T follicular helper cell (primary cell): ENCODE measurements around the gene MEAF6.

Experiments
- DNase-seq: peaks from one replicate; pipeline ENCODE4 v3.0.0-alpha.2; 2020; ENCODE audit warnings: low read depth

Gene MEAF6

DNA sequence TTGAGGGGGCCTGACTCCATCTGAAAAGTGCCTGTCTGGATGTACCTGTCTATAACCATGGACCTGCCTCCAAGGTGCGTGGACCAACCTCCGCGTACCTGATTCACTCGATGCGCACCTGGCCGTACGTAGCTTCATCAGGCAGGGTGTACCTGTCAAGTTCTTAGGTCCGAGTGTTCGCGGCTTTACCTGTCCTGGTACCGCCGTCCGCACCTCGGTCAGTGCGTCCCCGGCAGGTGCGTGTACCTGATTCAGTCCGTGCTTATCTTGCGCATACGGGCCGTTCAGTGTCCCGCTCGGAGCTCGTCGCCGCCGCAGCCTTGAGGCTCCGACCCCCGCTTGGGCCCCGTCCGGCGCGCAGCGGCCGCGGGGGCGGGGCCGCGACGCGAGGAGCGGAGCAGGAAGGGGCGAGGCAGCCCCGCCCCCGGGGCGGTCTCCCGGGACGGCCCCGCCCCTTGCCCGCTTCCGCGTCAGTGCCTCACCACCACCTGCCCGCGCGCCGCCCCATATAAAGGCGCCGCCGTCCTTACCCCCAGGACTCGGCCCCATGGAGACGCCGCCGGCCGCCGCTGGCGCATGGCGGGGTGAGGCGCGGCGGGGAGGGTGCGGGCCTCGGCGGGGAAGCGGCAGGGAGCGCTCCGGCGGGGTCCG is 40.4 kb downstream of the MEAF6 start, which contains the start of gene ZC3H12A:
ZC3H12A (plus strand) TSS at position 535 of the 651 bp plus-strand sequence. CDS start 917 bp downstream, outside the sequence.
- peak; percentile 89 for DNase-seq

DNA sequence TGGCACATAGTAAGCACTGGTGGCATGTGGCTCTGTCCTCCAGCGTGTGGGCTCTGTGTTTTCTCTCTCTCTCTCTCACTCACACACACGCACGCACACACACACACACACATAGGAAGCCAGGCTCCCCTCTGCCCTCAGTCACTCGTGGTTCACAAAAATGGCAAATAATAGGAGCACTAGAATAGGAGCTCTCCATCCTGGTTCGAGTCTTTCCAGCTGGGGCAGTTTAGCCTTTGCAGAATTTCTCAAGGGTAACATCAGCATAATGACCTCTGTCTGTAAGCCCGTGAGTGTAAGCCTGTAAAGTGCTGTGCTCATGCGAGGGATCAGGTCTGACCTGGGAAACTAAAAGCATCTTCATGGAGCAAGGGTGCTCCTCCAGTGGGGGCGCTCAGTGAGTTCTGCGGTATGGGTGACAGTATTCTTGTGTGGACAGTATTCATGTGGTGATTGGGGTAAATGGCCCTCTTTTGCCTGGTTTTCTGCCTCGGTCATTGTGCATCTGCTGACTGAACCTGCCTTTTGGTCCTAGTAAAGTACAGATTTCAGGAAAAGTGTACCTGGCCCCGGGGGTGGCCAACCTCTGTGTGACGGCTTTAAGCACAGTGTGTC is 41.0 kb downstream of the MEAF6 start:
- no peak for DNase-seq

DNA sequence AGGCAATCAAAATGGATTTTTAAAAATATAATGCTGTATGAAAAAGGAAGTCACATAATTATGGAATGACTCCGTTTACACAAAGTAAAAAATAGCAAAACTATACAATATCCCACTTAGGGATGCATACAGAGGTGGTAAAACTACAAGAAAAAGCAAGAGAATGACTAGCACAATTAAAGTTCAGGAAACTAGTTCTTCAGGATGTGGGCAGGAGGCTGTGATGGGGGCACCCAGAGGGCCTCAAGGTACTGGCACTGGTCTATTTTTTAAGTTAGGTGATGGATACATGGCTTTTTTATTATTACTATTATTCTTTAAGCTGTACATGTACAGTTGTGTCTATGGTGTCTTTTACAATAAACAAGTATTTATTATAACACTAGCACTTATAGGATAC is 41.6 kb downstream of the MEAF6 start:
- no peak for DNase-seq

DNA sequence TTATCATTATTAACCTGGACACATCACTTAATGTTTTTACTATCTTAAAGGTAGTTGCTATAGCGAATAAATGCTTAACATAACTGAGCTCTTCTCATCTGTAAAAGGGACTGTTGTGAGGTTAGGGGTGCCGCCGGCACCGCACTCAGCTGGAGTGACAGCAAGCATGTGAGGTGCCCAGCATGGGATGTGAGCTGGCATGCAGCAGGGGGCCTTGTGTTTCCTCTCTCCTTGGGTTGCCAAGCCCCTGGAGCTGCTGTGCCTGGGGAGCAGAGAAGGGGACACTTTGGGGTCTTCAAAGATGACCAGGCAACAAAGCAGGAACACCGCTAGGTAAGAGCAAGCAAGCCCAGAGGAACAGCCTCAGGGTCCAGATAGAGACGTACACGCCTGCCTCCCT is 42.3 kb downstream of the MEAF6 start:
- DNase-seq, result no peak

DNA sequence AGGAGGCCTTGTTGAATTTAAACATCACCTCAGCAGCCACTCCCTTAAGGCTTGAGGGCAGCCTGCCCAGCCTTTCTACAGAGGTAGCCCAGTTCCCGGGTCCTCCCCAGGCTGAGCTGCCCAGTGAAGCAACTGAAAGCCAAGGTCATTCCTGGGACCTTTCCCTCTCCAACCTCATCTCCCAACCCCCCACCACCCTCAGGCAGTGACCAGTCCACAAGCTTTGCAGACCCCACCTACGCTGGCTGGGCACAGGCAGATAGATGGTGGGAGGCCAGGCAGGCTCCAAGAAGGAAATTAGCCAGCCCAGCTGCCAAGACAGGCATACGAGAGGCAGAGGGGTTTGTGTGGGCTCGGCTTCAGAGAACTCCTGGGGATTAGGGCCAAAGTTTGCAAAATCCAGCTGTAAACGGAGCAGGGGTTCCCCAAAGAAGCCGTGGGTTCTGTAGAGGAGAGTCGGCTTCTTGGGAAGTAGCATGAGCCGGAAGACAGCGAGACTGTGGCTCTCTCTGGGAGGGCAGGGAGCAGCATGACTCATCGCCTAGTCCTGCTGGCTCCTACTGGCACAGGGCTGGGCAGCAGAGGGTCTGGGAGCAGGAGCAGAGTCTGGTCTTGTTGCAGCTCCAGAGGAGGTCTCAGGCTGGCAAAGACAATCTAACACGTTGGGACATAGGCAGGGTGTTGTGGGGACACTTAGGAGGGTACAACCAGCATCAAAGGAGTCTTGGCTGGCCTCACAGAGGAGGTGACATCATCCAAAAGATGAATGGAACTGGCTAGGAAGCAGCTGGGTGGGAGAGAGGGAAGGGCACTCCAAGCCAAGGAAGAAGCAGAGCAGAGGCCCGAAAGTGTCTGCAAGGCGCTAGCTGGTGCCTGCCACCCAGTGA is 43.0 kb downstream of the MEAF6 start:
- DNase-seq, result no peak

DNA sequence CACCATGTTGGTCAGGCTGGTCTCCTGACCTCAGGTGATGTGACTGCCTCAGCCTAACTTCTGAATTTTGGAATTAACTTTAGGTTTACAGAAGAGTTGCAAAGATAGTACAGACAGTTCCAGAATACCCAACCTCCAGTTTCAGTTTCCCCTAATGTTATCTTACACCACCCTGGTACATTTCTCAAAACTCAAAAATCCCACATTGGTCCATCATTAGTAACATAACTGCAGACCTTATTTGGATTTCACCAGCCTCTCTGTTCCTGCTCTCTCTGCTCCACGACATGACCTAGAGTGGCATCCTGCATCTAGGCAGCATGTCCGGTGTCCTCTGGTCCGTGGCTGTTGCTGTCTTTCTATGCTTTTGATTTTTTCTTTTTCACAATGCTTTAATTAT is 45.2 kb downstream of the MEAF6 start:
- no peak for DNase-seq

DNA sequence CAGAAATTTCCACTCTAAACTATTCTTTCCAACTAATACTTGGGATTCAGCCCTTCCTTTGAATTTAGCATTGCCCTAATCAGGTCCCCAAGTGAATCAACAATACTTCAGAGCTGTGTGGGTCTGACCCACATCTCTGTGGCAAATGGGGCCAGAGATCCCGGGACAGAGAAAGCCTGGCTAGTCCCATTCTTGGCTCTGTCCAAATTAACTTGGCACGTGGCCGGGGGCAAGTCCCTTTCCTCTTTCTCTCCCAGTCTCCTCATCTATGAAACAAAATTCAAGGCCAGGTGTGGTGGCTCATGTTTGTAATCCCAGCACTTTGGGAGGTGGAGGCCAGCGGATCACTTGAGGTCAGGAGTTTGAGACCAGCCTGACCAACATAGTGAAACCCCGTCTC is 46.5 kb downstream of the MEAF6 start:
- no peak for DNase-seq

DNA sequence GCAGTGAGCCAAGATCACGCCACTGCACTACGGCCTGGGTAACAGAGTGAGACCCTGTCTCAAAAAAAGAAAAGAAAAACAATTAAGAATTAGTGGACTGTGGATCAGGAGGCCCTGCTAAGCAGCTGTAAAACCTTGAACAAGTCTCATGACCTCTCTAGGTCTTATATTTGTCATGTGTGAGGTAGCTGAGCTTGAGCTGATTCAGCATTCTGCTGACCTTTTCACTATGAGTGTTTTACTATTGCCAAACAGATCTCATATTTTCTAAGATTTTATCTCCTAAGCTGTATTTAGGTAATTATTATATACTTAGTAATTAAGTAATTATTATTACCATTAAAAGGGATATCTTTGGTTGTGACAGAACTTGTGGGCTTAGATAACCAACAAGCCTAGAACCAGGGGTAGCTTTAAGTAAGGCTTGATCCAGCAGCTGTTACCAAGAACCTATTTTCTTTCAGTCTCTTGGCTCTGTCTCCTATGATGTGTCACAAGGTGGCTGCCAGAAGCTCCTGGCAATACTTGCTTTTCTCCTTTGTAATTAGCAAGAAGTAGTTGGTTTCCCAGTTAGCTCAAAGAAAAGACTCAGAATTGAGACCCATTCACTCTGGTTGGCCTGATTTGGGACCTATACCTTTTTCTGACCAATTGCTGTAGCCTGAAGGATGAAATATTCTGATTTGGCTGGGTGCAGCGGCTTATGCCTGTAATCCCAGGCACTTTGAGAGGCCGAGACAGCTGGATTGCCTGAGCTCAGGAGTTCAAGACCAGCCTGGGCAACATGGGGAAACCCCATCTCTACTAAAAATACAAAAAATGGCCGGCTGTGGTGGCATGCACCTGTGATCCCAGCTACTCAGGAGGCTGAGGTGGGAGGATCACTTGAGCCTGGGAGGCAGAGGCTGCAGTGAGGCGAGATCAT is 48.7 kb downstream of the MEAF6 start:
- DNase-seq, result no peak

DNA sequence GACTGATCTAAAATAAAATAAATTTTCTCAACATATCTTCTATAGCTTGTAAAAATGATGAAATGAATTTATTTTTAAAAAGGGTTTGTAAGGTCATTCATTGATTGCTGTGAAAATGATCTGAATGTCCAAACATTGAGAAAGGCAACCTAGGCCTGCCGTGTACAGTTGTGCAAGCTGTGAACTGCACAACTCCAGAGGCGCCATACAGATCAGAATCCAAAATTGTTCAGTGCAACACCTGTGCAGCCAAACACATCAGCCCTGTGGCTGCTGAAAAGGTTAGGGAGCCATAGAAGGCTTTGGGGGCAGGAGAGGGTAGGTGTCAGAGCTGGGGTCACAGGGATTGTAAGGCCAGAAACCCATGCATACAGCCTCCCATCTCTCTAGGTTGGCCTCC is 50.1 kb downstream of the MEAF6 start:
- DNase-seq, result no peak

DNA sequence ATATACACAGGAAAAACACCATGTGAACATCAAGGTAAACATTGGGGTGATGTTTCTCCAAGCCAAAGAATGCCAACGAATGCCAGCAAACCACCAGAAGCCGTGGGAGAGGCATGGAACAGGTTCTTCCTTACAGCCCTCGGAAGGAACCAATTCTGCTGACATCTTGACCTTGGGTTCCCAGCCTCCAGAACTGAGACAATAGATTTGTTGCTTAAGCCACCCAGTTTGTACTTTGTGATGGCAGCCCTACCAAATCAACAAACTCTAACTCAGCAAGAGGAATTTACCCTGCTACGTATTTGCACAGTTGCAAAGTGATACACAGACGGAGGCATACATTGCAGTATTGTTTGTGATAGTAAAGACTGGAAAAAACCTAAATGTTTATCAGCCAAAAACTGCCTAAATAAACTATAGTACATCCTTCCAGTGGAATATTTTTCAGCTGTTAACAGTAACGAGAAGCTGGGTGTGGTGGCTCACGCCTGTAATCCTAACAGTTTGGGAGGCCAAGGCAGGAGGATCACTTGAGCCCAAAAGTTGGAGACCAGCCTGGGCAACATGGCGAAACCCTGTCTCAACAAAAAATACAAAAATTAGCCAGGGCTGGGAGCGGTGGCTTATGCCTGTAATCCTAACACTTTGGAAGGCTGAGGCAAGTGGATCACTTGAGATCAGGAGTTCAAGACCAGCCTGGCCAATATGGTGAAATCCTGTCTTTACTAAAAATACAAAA is 52.7 kb downstream of the MEAF6 start:
- DNase-seq, result no peak

DNA sequence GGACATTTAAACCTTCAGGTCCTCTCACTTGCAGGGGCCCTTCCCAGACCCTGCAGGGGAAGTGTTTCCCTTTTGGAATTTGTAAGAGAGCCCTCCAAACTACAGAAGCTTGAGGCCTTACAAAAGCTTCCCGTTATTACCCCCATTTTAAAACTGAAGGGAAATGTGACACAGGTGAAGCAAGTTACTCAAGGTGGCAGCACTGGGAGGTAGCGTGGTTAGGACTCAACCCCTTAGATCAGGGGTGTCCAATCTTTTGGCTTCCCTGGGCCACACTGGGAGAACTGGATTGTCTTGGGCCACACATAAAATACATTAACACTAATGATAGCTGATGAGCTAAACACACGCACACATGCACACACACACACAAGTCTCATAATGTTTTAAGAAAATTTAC is 56.0 kb downstream of the MEAF6 start:
- no peak for DNase-seq

DNA sequence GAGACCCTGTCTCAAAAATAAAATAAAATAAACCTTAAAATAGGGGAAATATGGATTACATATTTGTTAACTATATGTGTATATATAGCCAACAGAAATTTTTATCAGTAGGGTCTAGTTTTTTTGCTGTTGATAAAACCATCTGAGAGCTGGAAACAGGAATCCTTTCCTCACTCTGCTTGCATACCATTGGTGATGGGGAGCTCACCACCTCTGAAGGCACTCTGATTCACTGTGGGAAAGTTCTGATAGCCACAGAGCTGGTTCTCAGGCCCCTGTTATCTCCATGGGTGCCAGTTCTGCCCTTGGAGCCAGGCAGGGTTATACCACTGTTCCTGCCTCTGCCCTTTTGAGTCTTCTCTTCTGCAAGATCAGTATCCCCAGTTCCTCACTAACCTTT is 58.0 kb downstream of the MEAF6 start:
- no peak for DNase-seq

DNA sequence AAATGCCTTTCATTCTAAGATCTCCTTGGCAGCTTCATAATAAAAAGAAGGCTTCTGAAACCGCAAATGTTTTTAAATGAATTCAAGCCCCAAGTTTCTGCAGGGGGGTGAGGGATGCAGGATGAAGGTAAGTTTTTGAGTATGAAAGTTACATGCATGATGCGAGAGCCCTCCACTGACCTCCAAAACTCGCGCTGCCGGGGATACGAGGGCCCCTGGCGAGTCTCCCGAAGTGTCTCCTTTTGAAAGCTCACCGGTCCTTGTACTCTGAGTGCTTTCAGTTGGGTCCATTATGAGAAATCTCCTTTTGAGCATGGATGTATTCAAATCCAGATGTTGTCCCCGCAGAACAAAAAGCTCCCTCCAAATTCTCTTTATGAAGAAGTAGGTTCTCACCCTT is 59.0 kb downstream of the MEAF6 start:
- DNase-seq, result no peak

DNA sequence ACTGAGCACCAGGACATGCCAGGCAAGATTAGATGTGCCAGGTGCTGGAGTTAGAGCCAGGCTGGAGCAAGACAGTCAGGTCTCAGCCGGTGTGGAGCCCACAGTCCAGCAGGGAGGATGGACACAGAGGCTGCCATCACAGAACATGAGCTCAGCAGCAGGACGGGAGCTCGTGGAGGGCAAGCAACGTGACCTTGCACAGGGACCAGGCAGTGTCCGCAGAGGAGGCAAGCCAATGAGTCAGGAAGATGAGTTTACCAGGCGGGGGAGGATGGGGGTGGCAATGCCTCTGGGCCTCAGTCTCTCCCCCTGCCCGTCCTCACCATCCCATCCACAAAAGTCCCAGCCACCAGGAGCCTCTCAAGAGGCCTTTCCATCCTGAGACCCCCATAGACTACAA is 60.9 kb downstream of the MEAF6 start:
- DNase-seq, result no peak

DNA sequence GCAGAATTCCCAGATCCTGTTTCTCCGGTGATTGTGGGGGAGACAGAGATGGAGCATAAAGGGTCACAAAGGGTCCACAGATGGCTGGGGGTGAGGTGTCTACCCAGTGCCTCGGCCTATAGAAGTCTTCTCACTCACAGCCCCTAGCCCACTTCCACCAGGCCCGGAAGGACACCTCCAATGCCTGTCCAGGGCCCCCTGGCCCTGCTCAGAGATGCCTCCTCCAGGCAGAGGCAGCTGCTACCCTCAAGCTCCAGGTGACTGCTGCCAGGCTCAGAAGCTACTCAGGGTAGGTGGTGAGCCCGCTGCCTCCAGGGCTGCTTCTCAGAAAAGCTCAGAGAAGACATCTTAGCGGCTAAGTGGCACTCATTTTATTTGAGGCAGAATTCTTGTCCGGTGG is 62.1 kb downstream of the MEAF6 start:
- DNase-seq, result no peak

DNA sequence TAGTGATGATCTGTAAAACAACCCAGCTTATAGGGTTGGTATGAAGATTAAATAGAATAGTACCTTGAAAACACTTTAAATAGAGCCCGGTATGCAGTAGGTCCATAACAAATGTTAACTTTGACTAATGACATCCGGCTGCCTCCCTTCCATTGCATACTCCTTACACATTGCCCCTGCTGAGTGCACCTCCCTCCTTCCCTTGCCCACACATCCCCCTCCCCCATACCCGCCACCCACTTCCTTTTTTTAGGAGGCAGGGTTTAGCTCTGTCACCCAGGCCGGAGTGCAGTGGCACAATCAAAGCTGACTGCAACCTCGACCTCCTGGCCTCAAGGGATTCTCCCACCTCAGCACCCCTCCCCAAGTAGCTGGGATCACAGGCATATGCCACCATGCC is 64.6 kb downstream of the MEAF6 start:
- no peak for DNase-seq

DNA sequence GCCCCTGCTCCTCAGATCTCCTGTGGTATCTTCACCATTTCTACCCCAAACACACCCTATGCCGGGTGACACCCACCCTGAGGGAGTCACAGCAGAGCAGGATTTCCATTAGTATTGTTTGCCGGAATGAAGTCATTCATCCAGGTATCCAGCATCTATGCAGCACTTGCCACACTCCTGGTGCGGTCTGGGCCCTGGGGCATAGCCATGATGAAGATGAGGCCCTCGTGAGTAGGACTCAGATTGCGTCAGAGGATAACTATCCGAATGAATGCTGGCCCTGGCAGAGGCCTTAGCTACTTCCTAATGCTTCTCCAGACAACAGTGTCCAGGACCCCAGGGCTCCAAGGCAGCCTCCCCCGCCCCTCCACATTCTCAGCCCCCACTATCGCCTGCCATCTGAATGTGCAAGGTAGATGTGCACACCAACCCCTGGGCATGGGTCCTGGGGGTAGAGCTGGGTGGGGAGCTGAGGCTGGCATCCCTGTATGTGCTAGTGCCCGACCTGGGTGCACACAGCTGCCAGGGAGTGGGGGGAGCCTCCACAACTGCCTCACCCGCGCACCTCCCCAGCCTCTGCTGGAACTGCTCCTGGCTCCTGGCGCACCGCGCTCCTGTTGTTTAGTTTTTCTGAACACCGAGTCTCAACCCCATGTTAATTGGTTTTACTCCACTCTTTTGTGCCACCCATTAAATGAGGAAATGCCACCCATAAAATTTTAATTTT is 65.7 kb downstream of the MEAF6 start:
- DNase-seq, result no peak

DNA sequence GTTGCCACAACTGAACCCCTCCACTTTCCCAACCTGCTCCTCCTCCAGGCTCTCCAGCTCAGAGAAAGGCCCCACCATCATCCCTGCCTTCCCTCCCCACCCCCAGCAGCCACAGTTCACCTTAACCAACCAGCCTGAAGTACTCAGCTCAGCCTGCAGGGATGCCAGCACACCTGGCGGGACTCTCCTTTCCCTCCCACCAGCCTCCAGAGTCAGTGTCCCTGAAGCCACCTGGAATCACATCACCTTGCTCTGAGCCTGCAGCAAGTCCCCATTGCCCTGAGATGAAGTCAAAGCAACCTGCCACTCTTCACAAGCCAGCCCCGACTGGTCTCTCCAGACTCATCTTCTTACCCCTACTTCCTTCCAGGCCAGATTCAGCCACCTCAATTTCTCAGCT is 66.4 kb downstream of the MEAF6 start:
- DNase-seq, result no peak

DNA sequence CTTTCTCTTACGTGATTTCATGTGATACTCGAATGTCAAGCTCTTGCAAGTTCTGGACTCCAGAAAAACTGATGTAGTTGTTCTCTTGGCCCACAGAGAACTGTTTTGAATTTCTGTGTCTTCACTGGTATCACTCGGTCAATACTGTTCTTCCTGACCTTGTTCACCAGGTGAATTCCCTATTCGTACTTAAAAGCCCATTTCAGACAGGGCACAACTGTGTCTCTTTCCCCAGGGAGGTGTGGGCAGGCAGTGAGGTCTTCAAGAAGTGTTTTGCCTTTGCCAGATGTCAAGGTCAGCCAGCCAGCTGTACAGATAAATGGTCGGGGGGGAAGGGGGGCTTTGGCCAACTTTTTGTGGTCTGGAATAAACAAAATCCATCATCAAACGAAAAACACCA is 67.7 kb downstream of the MEAF6 start:
- no peak for DNase-seq

DNA sequence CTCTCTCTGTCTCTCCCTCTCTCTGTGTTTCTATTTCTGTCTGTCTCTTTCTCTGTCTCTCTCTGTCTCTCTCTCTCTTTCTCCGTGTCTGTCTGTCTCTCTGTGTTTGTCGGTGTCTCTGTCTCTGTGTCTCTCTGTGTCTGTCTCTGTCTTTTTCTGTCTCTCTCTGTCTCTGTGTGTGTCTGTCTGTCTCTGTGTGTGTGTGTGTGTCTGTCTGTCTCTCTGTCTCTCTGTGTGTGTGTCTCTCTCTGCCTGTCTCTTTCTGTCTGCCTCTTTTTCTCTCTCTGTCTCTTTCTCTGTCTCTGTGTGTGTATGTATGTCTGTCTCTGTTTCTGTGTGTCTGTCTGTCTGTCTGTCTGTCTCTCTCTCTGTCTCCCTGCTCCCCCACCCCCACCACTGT is 71.9 kb downstream of the MEAF6 start:
- DNase-seq, result no peak
